ENCODE data around the gene STRA6.

STRA6 gene

GRCh38 chr15:74207652-74208440 is 5.3 kb upstream of the STRA6 start:
- DNase-seq: no peak

- no peak for DNase-seq
These were observed 4.3 kb upstream of the STRA6 start for GRCh38 chr15:74206801-74207281.

GRCh38 chr15:74205582-74205947 is 3.0 kb upstream of the STRA6 start:
- DNase-seq: no peak

- no peak for DNase-seq
These were observed 1.4 kb upstream of the STRA6 start for GRCh38 chr15:74203914-74204431.

- no peak for DNase-seq
These were observed 722 bp downstream of the STRA6 start for GRCh38 chr15:74201710-74202420.

GRCh38 chr15:74200871-74201419 is 1.6 kb downstream of the STRA6 start:
- DNase-seq: no peak

GRCh38 chr15:74200412-74200815 is 2.2 kb downstream of the STRA6 start:
- no peak for DNase-seq

GRCh38 chr15:74199297-74199652 is 3.3 kb downstream of the STRA6 start:
- no peak for DNase-seq

GRCh38 chr15:74197176-74197965 is 5.2 kb downstream of the STRA6 start:
- no peak for DNase-seq

GRCh38 chr15:74196175-74196574 is 6.4 kb downstream of the STRA6 start:
- DNase-seq: peak; percentile 14

- no peak for DNase-seq
These were observed 7.7 kb downstream of the STRA6 start for GRCh38 chr15:74194572-74195559.

GRCh38 chr15:74193905-74194304 is 8.7 kb downstream of the STRA6 start:
- no peak for DNase-seq

GRCh38 chr15:74193299-74193718 is 9.3 kb downstream of the STRA6 start:
- no peak for DNase-seq

GRCh38 chr15:74192751-74193150 is 9.8 kb downstream of the STRA6 start:
- DNase-seq: no peak

GRCh38 chr15:74191798-74192197 is 10.8 kb downstream of the STRA6 start:
- no peak for DNase-seq

GRCh38 chr15:74188216-74188615 is 14.4 kb downstream of the STRA6 start:
- no peak for DNase-seq

GRCh38 chr15:74185710-74186348 is 16.8 kb downstream of the STRA6 start:
- no peak for DNase-seq

- no peak for DNase-seq
These were observed 17.9 kb downstream of the STRA6 start for GRCh38 chr15:74184582-74185091.

- DNase-seq: no peak
These were observed 20.5 kb downstream of the STRA6 start for GRCh38 chr15:74182131-74182530.

- DNase-seq: no peak
These were observed 21.5 kb downstream of the STRA6 start for GRCh38 chr15:74180881-74181602.
